Measurements from ENCODE around the gene PLOD3.
A peak's percentile ranks its signal among the peaks of the same experiment; 100 is the strongest.

PLOD3 gene

DNA sequence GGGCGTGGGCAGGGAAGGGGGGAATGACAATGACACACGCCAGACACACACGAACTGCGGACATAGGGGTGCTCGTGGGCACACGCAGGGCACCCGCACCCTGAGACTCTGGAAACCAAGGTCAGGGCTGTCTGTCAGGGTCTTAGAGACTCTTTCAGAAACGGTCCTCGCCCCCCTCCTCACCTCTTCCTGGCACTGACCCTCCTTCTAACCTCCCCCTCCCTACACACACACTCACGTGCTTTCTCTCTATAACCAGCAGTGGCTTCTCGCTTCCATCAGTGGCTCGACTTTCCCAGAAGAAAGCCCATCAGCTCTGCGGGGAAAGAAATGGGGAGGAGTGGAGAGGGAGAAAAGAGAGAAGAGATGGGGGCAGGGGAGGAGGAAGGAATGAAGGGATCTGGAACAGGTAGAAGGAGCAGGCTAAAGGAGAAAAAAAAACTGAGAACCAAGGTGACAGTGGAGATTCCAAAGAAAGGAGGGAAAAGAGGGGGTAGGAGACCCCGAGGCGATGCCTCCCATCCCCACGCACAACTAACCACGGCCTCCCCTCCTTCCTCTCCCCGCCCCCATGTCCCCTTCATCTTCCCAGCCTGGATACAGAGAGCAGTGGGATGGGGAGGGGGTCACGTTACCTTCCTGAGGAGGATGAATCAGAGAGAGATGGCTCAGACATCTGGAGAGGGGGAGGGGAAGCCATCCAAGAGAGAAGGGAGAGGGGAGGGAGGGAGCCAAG is 50.3 kb downstream of the PLOD3 start:
- DNase-seq (ENCODE audit: low read depth in 2 of 3, low spot score in 2 of 3) = no peak

DNA sequence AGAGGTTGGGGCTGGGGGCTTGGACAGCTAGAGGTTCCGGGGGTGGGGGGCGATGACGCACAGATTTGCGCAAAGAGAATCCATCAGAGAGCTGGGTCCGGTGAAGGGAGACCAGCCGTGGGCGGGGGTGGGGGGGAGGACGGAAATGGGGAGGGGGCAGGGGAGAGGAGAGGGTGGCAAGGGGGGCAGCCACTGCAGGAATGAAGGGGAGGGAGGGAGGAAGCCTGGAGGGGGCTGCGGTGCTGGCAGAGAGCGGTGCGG is 50.8 kb downstream of the PLOD3 start:
- DNase-seq (ENCODE audit: low read depth in 2 of 3, low spot score in 2 of 3) = no peak

DNA sequence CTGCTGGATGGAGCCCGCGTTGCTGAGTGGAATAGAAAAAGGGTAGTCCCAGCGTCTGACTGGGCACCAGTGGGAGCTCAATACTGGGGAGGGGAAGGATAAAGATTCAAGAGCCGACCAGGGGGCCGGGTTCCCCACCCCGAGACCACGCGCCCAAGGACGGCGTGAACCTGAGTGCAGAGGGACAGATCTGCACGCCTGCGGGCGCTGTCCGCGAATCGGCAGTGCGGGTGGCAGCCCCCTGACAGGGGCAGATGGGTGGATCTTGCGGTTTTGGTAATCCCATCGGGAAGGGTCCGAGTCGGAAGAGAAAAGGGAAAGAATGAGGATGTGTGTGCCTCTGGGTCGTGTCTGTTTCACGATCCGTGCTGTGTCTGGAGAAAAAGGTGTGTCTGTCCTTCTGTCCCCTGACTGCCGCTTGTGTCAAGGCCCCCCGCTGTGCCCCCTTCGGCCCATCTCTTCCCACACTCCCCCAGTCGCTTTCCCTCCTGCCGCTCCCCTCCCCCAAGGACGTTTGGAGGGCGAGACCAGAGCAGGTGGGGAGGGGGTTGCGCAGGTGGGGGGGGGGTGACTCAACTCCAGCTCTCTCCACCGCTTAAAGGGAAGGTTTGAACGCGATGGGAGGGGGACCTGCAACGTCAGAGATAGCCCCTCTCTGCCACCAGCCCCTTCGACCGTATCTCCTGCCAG is 51.3 kb downstream of the PLOD3 start:
- DNase-seq (ENCODE audit: low read depth in 2 of 3, low spot score in 2 of 3) = no peak

DNA sequence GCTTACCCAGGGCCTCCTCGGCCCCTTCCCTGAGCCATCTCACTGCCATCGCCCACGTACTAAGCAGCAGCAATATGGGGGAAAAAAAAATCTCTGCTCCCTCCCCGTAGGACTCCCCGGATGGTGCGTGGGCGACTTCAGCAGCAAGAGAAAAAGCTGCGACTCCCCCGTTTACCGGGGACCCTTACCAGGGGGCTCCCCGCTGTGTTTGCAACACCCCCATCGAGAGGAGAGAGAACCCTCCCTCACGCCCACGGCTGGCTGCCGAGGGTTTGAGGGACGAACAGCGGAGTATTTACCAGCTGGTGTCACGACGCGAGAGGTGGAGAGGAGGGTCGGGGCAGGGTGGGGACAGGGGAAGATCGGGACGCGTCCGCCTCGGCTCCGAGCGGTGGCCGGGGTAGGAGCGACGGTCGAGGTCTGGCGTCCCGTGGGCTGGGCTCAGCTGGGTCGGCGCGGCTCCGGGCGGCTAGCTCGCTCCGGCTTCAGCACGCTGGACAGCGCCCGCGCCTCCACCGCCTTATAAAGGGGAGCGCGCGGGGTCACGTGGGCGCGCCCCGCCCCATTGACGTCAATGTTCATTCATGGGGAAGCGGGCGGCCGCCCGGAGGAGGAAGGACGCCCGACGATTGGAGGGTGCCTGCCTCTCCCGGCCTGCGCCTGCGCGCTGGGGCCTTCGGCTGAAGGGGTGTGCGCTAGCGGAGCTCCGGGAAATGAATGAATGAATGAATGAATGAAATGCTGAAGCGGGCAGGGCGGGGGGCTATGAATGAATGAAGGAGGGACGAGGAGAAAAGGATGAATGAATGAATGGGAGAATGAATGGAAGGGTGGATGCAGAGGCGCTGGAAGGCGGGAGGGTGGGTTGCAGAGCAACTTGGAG is 52.1 kb downstream of the PLOD3 start, which contains the start of gene VGF:
TSS of gene VGF (minus strand) at position 495 of the 883 bp plus-strand sequence. CDS start 726 bp downstream, outside the sequence.
- peak; percentile 79 to 91 (median 82) for DNase-seq (ENCODE audit: low read depth in 2 of 3, low spot score in 2 of 3)

DNA sequence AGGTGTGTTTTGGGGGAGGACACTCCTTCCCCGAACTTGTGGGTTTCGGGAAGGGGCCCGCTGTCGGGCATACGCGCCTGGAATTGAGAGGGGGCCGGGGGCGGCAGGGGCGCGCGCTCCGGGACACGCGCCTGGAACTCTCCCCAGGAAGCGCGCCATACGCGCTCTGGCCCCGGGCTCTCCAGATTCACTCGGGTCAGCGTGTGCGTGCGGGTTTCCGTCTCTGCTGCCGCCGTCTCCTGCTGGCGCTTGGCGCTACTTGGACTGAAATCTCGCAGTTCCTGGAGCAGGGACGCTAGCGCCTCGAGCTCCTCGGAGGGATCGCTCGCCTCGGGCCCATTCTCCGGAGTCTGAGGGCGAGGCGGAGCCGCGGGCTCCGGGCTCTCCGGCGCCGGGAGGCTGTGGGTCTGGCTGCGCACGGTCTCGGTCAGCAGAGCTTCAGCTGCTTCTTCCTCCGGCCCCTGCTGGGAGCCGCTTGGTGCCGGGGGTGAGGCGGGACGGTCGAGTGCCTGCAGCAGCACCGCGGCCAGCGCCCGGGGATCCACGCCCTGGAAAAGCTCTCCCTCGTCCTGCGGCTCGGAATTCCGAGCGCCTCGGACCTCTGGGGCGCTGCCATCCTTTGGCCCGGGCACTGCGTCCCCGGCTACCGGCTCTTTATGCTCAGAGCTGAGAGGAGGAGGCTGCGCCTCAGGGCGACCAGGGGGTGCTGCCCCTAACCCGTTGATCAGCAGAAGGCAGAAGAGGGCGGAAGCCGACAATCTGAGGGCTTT is 53.1 kb downstream of the PLOD3 start:
- no peak for DNase-seq (ENCODE audit: low read depth in 2 of 3, low spot score in 2 of 3)

DNA sequence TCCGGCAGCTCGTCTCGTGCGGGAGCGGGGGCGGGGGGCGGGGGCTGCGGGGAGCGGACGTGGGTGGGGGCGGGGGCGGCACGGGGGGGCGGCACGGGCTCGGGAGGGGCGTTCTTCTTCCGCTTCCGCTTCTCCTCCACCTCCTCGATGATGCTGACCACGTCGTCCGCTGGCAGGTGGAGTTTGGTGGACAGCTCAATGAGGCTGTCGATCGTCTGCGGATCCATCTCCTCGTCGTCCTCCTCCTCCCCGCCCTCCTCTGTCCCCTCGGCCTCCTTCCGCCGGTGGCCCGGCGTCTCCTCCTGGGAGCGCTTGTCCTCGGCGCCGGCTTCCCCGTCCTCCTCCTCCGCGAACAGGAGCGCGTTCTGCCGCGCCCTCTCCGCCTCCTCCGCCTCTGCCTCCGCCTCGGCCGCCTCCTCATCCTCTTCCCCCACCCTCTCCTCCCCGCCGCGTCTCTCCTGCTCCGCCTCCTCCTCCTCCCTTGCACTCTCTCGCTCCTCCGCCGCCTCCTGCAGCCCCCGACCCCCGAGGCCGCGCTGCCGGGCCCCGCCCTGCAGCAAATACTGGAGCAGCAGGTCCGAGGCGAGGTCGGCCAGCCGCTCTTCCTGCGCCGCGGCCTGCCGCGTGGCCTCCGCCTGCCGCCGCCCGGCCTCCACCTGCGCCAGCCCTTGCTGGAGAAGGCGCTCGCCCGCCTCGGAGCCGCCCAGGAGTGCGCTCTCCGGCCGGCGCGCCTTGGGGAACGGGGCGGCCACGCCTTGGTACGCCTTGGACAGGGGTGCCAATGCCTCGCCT is 53.9 kb downstream of the PLOD3 start:
- DNase-seq (ENCODE audit: low read depth in 2 of 3, low spot score in 2 of 3) = no peak

DNA sequence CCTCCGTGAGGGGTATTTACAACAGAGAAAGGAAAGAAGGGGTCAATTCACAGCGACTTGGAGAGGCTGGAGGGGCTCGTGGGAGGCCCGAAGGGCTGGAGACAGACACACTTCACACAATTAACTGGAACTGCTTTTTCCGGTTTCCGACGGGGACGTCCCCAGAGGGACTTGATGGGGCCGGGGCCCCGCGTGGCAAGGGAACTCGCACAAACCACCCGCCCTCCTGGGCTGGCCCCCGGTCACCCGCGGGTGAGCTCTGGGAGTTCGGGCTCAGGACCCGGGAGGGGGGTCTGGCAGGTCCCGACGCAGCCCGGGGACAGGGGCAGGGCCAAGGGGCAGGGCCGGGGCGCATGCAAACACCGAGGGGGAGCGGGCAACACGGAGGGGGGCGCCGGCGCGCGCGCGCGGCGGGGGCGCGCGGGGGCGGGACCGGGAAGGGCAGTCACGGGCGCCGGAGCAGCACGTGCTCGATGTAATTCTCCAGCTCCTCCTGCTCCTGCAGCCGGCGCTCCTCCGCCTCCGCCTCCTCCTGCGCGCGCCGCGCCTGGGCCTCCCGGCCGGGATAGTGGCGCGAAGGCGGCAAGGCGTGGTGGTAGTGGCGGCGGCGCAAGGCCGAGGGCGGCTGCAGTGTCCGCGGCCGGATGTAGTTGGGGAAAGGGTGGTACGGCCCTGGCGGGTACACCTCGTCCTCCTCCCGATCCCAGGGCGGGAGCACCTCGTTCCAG is 54.7 kb downstream of the PLOD3 start:
- DNase-seq (ENCODE audit: low read depth in 2 of 3, low spot score in 2 of 3) = no peak

DNA sequence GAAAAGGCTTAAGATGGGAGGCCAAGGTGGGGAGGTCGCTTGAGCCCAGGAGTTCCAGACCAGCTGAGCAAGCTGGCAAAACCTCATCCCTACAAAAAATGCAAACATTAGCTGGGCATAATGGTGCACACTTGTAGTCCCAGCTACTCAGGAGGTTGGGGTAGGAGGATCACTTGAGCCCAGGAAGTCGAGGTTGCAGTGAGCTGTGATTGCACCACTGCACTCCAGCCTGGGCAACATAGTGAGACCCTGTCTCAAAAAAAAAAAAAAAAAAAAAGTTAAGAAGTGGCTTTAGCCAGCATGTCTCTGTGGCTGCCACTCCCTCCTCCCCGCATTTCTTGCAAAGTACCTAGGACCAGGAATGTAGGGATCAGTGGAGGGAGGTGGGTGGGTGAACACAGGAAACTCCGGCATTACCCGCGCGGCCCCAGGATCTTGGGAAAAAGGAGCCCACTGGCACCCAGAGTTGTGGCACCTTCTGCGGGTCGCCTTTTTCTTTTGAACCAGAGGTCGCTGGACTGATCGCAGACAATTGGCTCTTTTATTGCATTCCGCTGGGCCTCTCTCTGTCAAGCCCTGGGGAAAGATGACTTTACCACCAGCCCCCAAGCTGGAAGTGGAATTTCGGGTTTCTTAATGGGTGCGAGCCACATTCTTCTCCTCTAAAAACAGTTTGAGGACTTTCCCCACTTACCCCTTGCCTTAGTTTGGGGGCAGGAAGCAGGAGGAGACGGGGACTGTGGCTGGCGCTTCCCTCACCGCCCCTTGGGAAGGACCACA is 55.5 kb downstream of the PLOD3 start:
- no peak for DNase-seq (ENCODE audit: low read depth in 2 of 3, low spot score in 2 of 3)

DNA sequence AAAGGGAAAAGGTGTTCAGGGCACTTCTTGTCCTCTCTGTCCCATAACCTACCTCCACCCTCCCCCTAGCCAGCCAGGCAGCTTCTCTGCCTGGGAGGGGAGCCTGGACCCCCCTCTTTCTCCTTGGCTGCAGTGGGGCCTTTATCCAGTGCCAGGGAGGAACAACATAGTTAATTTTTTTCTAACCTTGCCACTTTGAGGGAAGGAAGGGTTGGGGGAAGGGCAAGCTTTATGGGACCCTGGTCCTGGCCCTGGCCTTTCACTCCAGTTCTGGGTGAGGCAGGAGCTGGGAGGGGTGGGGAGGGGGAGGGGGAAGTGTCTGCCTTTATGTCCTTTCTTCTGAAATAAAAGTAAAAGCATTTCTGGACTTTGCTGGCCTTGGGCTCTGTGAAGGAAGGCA is 56.5 kb downstream of the PLOD3 start:
- DNase-seq (ENCODE audit: low read depth in 2 of 3, low spot score in 2 of 3) = no peak

DNA sequence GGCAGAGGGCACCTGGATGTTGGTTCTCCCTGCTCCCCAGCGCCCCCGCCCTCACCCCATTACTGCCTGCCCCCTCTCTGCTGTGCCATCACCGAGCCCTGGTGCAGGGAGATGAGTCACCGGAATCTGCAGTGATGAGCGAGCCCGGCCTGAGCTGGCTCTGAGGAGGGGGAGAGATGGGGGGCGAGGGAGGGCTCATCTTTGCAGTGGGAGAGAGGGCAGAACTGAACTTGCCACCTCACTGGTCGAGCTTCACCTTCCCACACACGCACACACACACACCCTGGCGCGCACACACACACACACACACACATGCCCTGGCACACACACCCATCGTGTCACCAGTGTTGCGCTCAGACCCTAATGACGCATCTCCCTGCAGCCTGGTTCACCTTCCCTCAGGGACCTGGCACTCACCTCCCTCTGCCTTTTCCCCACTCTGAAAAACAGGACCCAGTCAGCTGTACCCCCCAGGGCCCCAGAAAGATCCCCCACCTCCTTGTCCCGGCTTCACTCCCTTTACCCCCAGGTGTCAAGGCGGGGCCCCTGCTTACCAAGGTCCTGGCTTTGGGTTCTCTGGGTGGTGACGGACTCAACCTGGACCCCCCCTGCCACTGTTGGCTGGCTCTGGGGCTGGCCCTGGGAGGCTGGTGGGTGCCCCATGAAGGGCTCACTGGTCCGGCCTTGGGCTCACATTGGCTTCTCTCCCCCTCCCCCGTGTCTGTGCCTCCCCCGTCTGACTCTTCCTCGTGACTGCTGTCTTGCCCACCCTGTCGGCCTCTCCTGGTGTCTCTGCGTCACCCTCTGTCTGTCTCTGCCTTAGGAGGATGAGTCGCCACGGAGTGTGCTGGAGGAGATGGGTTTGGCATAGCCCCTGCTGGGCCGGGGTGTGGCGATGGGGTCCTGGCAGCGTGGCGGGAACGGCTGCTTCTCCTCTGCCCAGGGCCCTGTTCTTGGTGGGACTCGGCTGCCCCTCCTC is 57.4 kb downstream of the PLOD3 start:
- no peak for DNase-seq (ENCODE audit: low read depth in 2 of 3, low spot score in 2 of 3)

DNA sequence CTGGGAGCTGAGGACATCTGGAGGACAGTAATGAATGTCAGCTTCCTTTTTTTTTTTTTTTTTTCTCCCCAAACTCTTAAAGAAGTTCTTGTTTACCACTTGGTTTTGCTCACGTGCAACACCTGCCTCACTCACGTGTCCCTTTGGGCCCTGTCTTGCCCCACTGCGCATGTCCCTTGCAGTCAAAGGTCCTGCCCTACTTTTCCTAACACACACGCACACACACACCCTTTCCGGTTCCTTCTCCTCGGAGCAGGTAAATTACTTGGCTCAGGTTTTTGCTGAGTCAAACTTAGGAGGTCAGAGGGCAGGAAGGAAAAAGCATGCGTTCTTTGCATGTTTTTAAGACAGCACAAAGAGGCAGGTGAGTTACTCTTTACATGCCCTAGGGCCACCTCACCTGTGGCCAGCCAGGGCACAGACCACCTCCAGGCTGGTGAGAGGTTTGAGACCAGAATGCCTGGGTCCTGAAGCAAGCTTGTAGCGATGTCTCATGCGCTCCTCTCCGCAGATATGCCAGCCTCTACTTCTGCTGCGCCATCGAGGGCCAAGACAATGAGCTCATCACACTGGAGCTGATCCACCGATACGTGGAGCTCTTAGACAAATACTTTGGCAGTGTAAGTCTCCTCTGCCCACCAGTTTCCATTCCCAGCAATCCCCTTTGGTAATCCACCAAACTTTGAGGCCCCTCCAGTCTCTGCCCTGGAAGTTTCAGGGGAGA is 60.4 kb downstream of the PLOD3 start:
- no peak for DNase-seq (ENCODE audit: low read depth in 2 of 3, low spot score in 2 of 3)

DNA sequence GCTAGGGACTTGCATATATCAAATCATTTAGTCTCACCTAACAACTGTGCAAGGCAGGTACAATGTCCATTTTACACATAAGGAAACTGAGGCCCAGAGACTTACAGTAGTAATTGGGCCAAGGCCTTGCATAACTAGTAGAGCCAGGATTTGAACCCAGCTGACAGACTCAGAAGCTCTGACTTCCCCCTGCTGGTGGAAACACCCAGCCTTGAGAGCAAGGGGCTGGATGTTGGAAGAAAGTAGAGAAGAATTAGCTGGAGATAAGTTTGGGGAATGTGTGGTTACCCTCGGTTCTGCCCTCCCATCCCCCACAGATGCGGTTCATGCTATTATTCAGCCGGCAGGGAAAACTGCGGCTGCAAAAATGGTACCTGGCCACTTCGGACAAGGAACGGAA is 61.1 kb downstream of the PLOD3 start:
- DNase-seq (ENCODE audit: low read depth in 2 of 3, low spot score in 2 of 3) = no peak
